Suprapubic skin (tissue), 4 donors: Measurements from ENCODE around the gene PGAP6.

Experiments
- EP300 ChIP-seq: sonication (generic); formaldehyde crosslinking; IDR thresholded peaks from one replicate; pipeline ENCODE4 v1.6.1; 2017; ENCODE audit warnings: antibody characterized with exemption
- POLR2A ChIP-seq, 2 donors: fragments of 450-650 bp; IDR thresholded peaks; one replicate each; pipeline ENCODE4 v1.6.1; 2017; ENCODE audit warnings: antibody characterized with exemption in 2 of 2, mild to moderate bottlenecking in 2 of 2, moderate library complexity in 2 of 2
- POLR2AphosphoS5 ChIP-seq, 3 donors: sonication (generic); formaldehyde crosslinking; IDR thresholded peaks; one replicate each; pipeline ENCODE4 v1.6.1; 2017; ENCODE audit warnings: antibody characterized with exemption in 3 of 3
- TF ChIP-seq, protein P1 (sequence below), 2 donors: fragments of 200-600 bp in 1 of 2; fragments of 450-650 bp in 1 of 2; sonication (generic) in 1 of 2; IDR thresholded peaks; one replicate each; pipeline ENCODE4 v1.5.1; 2016 to 2019; ENCODE audit warnings: antibody characterized with exemption in 2 of 2, mild to moderate bottlenecking in 1 of 2, moderate library complexity in 1 of 2

DNA sequence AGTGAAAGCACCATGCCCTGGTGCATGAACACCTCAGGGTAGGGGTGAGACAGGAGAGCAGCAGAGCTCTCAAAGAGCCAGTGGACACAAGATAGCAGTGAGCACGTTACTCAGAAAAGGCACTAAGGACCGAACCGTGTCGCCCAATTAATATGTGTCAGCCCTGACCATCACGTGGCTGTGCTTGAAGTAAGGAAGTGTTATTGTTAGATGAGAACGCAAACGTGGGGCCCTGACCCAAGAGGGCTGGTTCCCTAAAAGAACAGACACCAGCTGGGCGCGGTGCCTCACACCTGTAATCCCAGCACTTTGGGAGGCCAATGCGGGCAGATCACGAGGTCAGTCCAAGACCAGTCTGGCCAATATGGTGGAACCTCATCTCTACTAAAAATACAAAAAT is 45.5 kb downstream of the PGAP6 start:
- no peak for TF ChIP-seq POLR2AphosphoS5 (IDR thresholded peaks at IDR 0.05)
- no peak for TF ChIP-seq EP300
- TF ChIP-seq, protein P1, sequence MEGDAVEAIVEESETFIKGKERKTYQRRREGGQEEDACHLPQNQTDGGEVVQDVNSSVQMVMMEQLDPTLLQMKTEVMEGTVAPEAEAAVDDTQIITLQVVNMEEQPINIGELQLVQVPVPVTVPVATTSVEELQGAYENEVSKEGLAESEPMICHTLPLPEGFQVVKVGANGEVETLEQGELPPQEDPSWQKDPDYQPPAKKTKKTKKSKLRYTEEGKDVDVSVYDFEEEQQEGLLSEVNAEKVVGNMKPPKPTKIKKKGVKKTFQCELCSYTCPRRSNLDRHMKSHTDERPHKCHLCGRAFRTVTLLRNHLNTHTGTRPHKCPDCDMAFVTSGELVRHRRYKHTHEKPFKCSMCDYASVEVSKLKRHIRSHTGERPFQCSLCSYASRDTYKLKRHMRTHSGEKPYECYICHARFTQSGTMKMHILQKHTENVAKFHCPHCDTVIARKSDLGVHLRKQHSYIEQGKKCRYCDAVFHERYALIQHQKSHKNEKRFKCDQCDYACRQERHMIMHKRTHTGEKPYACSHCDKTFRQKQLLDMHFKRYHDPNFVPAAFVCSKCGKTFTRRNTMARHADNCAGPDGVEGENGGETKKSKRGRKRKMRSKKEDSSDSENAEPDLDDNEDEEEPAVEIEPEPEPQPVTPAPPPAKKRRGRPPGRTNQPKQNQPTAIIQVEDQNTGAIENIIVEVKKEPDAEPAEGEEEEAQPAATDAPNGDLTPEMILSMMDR (IDR thresholded peaks at IDR 0.05), result no peak
- TF ChIP-seq POLR2A (IDR thresholded peaks at IDR 0.05), result no peak
